Prostate gland (tissue), 2 donors: ENCODE measurements around the gene IL17D. TPM values are rescaled to one million over a fixed set of nuclear protein-coding genes. Genes with fewer than 3 reads are reported as not detected.

Source experiments
- DNase-seq: peaks from one replicate; pipeline ENCODE4 v3.0.0-alpha.2; 2019; ENCODE audit warnings: low spot score
- H3K27ac ChIP-seq, 2 donors: fragments of 200-600 bp; sonication (generic); 2 replicates each; pipeline ENCODE4 v1.5.1; 2017 to 2019
- H3K27me3 ChIP-seq: fragments of 200-600 bp; sonication (generic); replicated peaks from 2 replicates; pipeline ENCODE4 v1.5.1; 2019; ENCODE audit not compliant: insufficient read depth
- H3K36me3 ChIP-seq, 2 donors: fragments of 200-600 bp; sonication (generic); 1 replicate in 1 of 2; 2 replicates in 1 of 2; pipeline versions ENCODE4 v1.5.1 to v1.8.1; 2017 to 2019
- H3K4me1 ChIP-seq: fragments of 200-600 bp; sonication (generic); replicated peaks from 2 replicates; pipeline ENCODE4 v1.5.1; 2019
- H3K4me3 ChIP-seq, 2 donors: fragments of 200-600 bp; sonication (generic); 2 replicates each; pipeline ENCODE4 v1.5.1; 2017 to 2019
- H3K9me3 ChIP-seq: fragments of 200-600 bp; sonication (generic); 2 replicates; pipeline ENCODE4 v1.5.1; 2017
- CTCF ChIP-seq, 4 experiments: fragments of 200-600 bp in 2 of 4; fragments of 450-650 bp in 2 of 4; sonication (generic) in 2 of 4; IDR thresholded peaks; 1 replicate in 3 of 4; 2 replicates in 1 of 4; pipeline ENCODE4 v1.5.1; 2016 to 2019; ENCODE audit warnings: antibody characterized with exemption in 4 of 4, mild to moderate bottlenecking in 2 of 4, moderate library complexity in 2 of 4
- POLR2A ChIP-seq: fragments of 450-650 bp; IDR thresholded peaks from one replicate; pipeline ENCODE4 v1.6.1; 2016; ENCODE audit warnings: antibody characterized with exemption, mild to moderate bottlenecking
- POLR2AphosphoS5 ChIP-seq: sonication (generic); formaldehyde crosslinking; IDR thresholded peaks from one replicate; pipeline ENCODE4 v1.6.1; 2017; ENCODE audit warnings: antibody characterized with exemption
- WGBS: methylation state at CpG from one replicate; pipeline ENCODE4 v1.1.5; 2018; 5-methylcytosine and 5-hydroxymethylcytosine counted together
- intact Hi-C: fragments of 100-400 bp; cut with DNase I; formaldehyde crosslinking; loops from one replicate; pipeline ENCODE4 v1.14.2; 2022
- total RNA-seq, 2 donors: library from RNA; depleted of rRNA; stranded (reverse); fragments of >200 nt; gene quantifications; one replicate each; pipeline ENCODE4 v1.1.0, GENCODE V29; 2016

The IL17D gene
- total RNA-seq, 2 donors from 2014 or later: 1.5 to 3.7 TPM

DNA sequence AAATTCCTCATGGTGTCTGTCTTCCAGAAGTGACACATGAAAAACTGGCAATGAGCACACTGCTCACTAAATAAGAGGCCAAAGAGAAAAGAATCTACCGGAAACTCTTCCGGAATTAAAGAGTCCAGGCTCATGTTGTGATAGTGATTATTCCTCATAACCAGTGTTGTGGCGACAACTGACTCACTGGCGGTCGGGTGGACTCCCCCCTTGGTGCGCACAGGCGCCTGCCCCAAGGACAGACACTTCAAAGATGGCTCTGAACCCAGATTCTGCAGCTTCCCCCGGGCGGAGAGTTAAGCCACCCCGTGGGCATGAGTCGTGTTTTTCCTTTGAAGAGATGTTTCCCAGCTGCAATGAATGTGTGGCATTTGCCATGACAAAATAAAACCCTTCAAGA is 10.3 kb downstream of the IL17D start:
- H3K27ac ChIP-seq: no peak overlapping the region
- H3K4me3 ChIP-seq: no peak overlapping the region
- H3K36me3 ChIP-seq: no peaks in the 10 kb centered on the region
- no peak for DNase-seq
- WGBS: 65% methylated on average over 11 of the region's 11 CpGs
- H3K27me3 ChIP-seq: no peaks in the 10 kb centered on the region
- intact Hi-C loops: loop anchor here (2.0 to 10.0 kb wide), 3 partner anchors 115 to 219 kb away; no protein-coding TSS in a partner anchor
- no peaks in the 10 kb centered on the region for H3K4me1 ChIP-seq
- no peak for TF ChIP-seq CTCF (IDR thresholded peaks at IDR 0.05)
- no peak for TF ChIP-seq POLR2AphosphoS5
- TF ChIP-seq POLR2A: no peak
- no peaks in the 10 kb centered on the region for H3K9me3 ChIP-seq

DNA sequence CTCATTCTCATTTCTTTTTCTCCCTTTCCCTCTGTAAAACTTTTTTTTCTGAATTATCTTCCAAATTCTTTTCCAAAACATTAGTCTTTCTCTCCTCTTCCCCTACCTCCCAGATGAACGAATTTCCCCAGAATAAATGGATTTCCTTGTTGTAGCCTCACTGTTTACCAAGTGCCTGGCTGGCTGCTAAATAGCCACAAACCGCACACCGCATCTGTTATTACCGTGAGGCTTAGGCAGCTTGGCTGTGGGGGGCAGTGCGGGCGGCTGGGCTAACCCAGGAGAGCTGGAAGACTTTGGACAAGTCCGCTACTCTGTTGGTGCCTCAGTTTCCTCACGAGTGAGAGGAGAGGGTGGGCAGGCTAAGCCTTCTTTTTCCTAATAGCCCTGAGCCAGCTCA is 10.7 kb downstream of the IL17D start:
- TF ChIP-seq POLR2AphosphoS5: no peak
- TF ChIP-seq CTCF (IDR thresholded peaks at IDR 0.05): no peak
- TF ChIP-seq POLR2A: no peak
- WGBS: 68% methylated on average over 8 of the region's 8 CpGs
- H3K36me3 ChIP-seq: no peaks in the 10 kb centered on the region
- no peaks in the 10 kb centered on the region for H3K27me3 ChIP-seq
- no peak for DNase-seq
- H3K27ac ChIP-seq: no peak overlapping the region
- no peaks in the 10 kb centered on the region for H3K4me1 ChIP-seq
- no peak overlapping the region for H3K4me3 ChIP-seq
- no peaks in the 10 kb centered on the region for H3K9me3 ChIP-seq
- intact Hi-C loops: loop anchor here (5.0 to 10.0 kb wide), 2 partner anchors 213 to 219 kb away; no protein-coding TSS in a partner anchor

DNA sequence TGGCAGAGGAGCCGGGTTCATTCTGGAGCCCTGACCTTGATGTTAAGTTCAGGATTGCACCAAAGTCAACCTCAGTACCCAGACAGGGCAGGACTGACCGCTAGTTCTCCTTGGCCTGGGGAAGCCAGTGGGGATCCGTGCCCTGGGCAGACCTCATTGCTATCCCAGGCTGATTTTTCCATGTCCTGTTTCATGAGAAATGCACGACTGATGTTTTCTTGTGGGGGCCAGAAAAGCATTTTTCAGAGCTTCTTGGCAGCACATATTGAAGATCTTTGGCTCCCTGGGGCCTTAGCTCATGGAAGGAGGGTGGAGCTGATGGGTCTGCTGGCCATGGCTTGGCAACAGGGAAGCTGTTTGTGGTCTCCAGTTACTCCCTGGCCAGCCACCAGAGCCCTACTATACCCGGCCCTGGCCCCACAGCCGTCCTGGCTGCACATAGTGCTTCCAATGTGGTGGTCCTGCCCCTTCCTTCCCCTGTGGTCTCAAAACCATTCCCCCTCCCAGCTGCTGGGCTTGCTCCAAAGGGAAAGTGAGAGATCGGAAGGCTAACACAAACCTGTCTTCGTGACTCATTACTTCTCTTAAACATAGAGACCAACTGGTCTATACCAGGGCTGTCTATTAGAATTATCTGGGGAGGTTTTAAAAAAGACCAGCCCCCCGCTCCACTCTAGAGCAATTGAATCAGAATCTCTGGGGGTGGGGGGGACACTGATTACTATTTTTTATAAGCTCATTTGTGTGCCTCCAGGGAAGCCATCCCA is 11.2 kb downstream of the IL17D start:
- WGBS: 63% methylated on average over 9 of the region's 9 CpGs
- Histone ChIP-seq H3K4me1 (no peaks in the 10 kb centered on the region), H3K27me3 (no peaks in the 10 kb centered on the region), H3K36me3 (no peaks in the 10 kb centered on the region), H3K9me3 (no peaks in the 10 kb centered on the region), H3K27ac (no peak overlapping the region), H3K4me3 (no peak overlapping the region)
- no peak for DNase-seq
- no peak for TF ChIP-seq POLR2A
- TF ChIP-seq CTCF (IDR thresholded peaks at IDR 0.05): no peak
- no peak for TF ChIP-seq POLR2AphosphoS5
- intact Hi-C loops: loop anchor here (5.0 to 10.0 kb wide), 2 partner anchors 213 to 220 kb away; no protein-coding TSS in a partner anchor

GRCh38 chr13:20715330-20715712 is 11.8 kb downstream of the IL17D start:
- Histone ChIP-seq H3K9me3 (no peaks in the 10 kb centered on the region), H3K27me3 (no peaks in the 10 kb centered on the region), H3K36me3 (no peaks in the 10 kb centered on the region), H3K4me3 (no peak overlapping the region), H3K27ac (no peak overlapping the region), H3K4me1 (no peaks in the 10 kb centered on the region)
- 79% methylated on average over 6 of the region's 6 CpGs for WGBS
- intact Hi-C loops: loop anchor here (10.0 kb wide), 1 partner anchor 221 kb away; no protein-coding TSS in a partner anchor
- TF ChIP-seq POLR2A: no peak
- no peak for TF ChIP-seq CTCF (IDR thresholded peaks at IDR 0.05)
- no peak for TF ChIP-seq POLR2AphosphoS5
- DNase-seq: no peak

- Histone ChIP-seq H3K4me3 (no peak overlapping the region), H3K4me1 (no peaks in the 10 kb centered on the region), H3K27me3 (no peaks in the 10 kb centered on the region), H3K27ac (no peak overlapping the region), H3K9me3 (no peaks in the 10 kb centered on the region), H3K36me3 (no peaks in the 10 kb centered on the region)
- TF ChIP-seq POLR2A: no peak
- TF ChIP-seq CTCF (IDR thresholded peaks at IDR 0.05): no peak
- 40% methylated on average over 15 of the region's 15 CpGs for WGBS
- DNase-seq: no peak
- intact Hi-C loops: loop anchor here (10.0 kb wide), 1 partner anchor 222 kb away; no protein-coding TSS in a partner anchor
Observed at GRCh38 chr13:20716951-20717350, 13.5 kb downstream of the IL17D start.
